Heart left ventricle (tissue), 16 donors: ENCODE results near the gene TIGD4. TPM values are rescaled to one million over a fixed set of nuclear protein-coding genes. Genes with fewer than 3 reads are reported as not detected.

Experiments used
- ATAC-seq, 4 donors: fragments of 200-7000 bp; cut with Tn5 transposase; one replicate each; pipeline ENCODE4 v1.9.1; 2020 to 2022; ENCODE audit warnings: moderate library complexity in 4 of 4, mild to moderate bottlenecking in 3 of 4, moderate number of reproducible peaks in 1 of 4
- DNase-seq, 5 donors: peaks; one replicate each; pipeline ENCODE4 v3.0.0-alpha.2; 2020
- H3K27ac ChIP-seq, 12 donors: fragments of 200-600 bp; sonication (generic) in 4 of 12; one replicate each; pipeline versions ENCODE4 v1.5.0 to v1.8.0; 2016 to 2022; ENCODE audit warnings: mild to moderate bottlenecking in 2 of 12
- H3K27me3 ChIP-seq, 9 donors: fragments of 200-600 bp; sonication (generic) in 2 of 9; one replicate each; pipeline versions ENCODE4 v1.5.1 to v1.8.0; 2016 to 2022; ENCODE audit warnings: mild to moderate bottlenecking in 3 of 9
- H3K36me3 ChIP-seq, 9 donors: fragments of 200-600 bp; sonication (generic) in 2 of 9; one replicate each; pipeline versions ENCODE4 v1.5.0 to v1.8.0; 2018 to 2022; ENCODE audit warnings: mild to moderate bottlenecking in 2 of 9
- H3K4me1 ChIP-seq, 12 donors: fragments of 200-600 bp; sonication (generic) in 4 of 12; one replicate each; pipeline versions ENCODE4 v1.5.0 to v1.8.0; 2016 to 2022; ENCODE audit warnings: mild to moderate bottlenecking in 3 of 12
- H3K4me3 ChIP-seq, 12 donors: fragments of 200-600 bp; sonication (generic) in 4 of 12; one replicate each; pipeline versions ENCODE4 v1.5.0 to v1.8.0; 2017 to 2022; ENCODE audit warnings: mild to moderate bottlenecking in 9 of 12, moderate library complexity in 4 of 12
- H3K9me3 ChIP-seq, 12 donors: fragments of 200-600 bp; sonication (generic) in 4 of 12; one replicate each; pipeline versions ENCODE4 v1.5.0 to v1.8.0; 2016 to 2022; ENCODE audit warnings: mild to moderate bottlenecking in 1 of 12
- CTCF ChIP-seq, 12 donors: fragments of 200-600 bp; sonication (generic) in 4 of 12; IDR thresholded peaks; one replicate each; pipeline versions ENCODE4 v1.5.0 to v1.8.0; 2018 to 2022; ENCODE audit warnings: antibody characterized with exemption in 12 of 12, mild to moderate bottlenecking in 5 of 12
- POLR2A ChIP-seq, 2 donors: fragments of 450-650 bp; IDR thresholded peaks; one replicate each; pipeline ENCODE4 v1.6.1; 2017; ENCODE audit warnings: antibody characterized with exemption in 2 of 2, mild to moderate bottlenecking in 2 of 2, moderate library complexity in 2 of 2
- WGBS, 4 donors: extraction: QIAGEN DNeasy Blood & Tissue Kit in 2 of 4; methylation state at CpG; one replicate each; pipeline versions ENCODE4 v1.1.5 to v1.1.7; 2013 to 2018; 5-methylcytosine and 5-hydroxymethylcytosine counted together
- intact Hi-C, 10 donors: fragments of 100-400 bp; cut with DNase I; formaldehyde crosslinking; loops; one replicate each; pipeline versions ENCODE4 v1.11.1 to v1.14.2; 2022
- polyA plus RNA-seq, 2 donors: library from polyadenylated mRNA; stranded (reverse); fragments of 200-250 nt; gene quantifications; one replicate each; pipeline ENCODE4 v1.2.3, GENCODE V29; 2013
- total RNA-seq, 9 donors: library from RNA; depleted of rRNA in 2 of 9; stranded (reverse); fragments of >200 nt in 2 of 9; fragmentation: NEBNext Ultra II Directional in 3 of 9; extraction: Animal tissue kit (Norgen Biotek cat#: 25700) in 3 of 9; gene quantifications; one replicate each; pipeline versions ENCODE4 v1.1.0 to v1.2.4, GENCODE V29; 2016 to 2023
- donor health status: ischemic (EF 13 %, LVEDD 7.1; RV severe dilation, severe dysfunction).
- donor health status: healthy with polysubstance abuse.
- donor health status: DM: no; HTN: yes; CAD: no.
- donor health status: DM: no; HTN: no; CAD: no.
- donor health status: ischemic (EF 25% LVEDD 6.9; RV normal size, moderate dysfunction).
- donor health status: ischemic (EF 25% LVEDD 5.7; RV mildly dilated, moderate dysfunction).
- donor health status: healthy.
- donor health status: DM: yes; HTN: yes; CAD: no.
- donor health status: ischemic (EF 35%, LVEDD 5.7; RV mildly dilated, moderate dysfunction).
- donor health status: nonischemic (EF 11% LVEDD 7.7; RV severe dilation, severe dysfunction).
- donor health status: DM: yes; HTN: yes; CAD: no.
- donor health status: PGD.
- donor health status: ischemic (EF 29% LVEDD 5.4; RV normal size, mild dysfunction).
- donor health status: nonischemic (EF 23%, LVEDD 6.1; RV moderate dilation, normal function).

Gene TIGD4
- total and polyA plus RNA-seq, 11 donors: 0.15 to 0.50 (median 0.32) TPM; not detected in 1

- DNase-seq: no peak
- intact Hi-C loops: no loop called here
- WGBS, 4 donors: 93 to 95% (median 94%) methylated on average over 3 of the region's 3 CpGs
- no peak overlapping the region for H3K27ac ChIP-seq
- no peaks in the 10 kb centered on the region for H3K36me3 ChIP-seq
- no peak for ATAC-seq
- H3K4me1 ChIP-seq: peaks cover 0 to 22% (median 6%) of the 10 kb centered on the region in 12 donors
- H3K9me3 ChIP-seq: no peaks in the 10 kb centered on the region
- TF ChIP-seq CTCF (IDR thresholded peaks at IDR 0.05) (no peak), POLR2A (IDR thresholded peaks at IDR 0.05) (no peak)
- H3K27me3 ChIP-seq: no peaks in the 10 kb centered on the region
- H3K4me3 ChIP-seq: no peak overlapping the region
Measured at GRCh38 chr4:152806501-152807125, 27.1 kb upstream of the TIGD4 start.

- WGBS, 4 donors: 85 to 87% (median 86%) methylated on average over 2 of the region's 2 CpGs
- no peak for ATAC-seq
- intact Hi-C loops: no loop called here
- DNase-seq: no peak
- Histone ChIP-seq H3K9me3 (no peaks in the 10 kb centered on the region), H3K4me1 (peaks cover 0 to 22% (median 7%) of the 10 kb centered on the region in 12 donors), H3K36me3 (no peaks in the 10 kb centered on the region), H3K4me3 (no peak overlapping the region), H3K27me3 (no peaks in the 10 kb centered on the region), H3K27ac (peak overlapping the region in 1 of 12 donors; percentile 19)
- TF ChIP-seq POLR2A (IDR thresholded peaks at IDR 0.05): no peak
- TF ChIP-seq CTCF (IDR thresholded peaks at IDR 0.05): no peak
Measured at GRCh38 chr4:152805818-152806217, 26.3 kb upstream of the TIGD4 start.

- WGBS, 4 donors: 94 to 98% (median 97%) methylated on average over 2 of the region's 2 CpGs
Measured at GRCh38 chr4:152805071-152805650, 25.6 kb upstream of the TIGD4 start.

More at GRCh38 chr4:152805071-152805650, 25.6 kb upstream of the TIGD4 start:
- DNase-seq (no peak), ATAC-seq (no peak)
- H3K27ac ChIP-seq: no peak overlapping the region
- TF ChIP-seq CTCF (IDR thresholded peaks at IDR 0.05): no peak
- TF ChIP-seq POLR2A (IDR thresholded peaks at IDR 0.05): no peak
- H3K4me1 ChIP-seq: peaks cover 0 to 22% (median 7%) of the 10 kb centered on the region in 12 donors
- H3K4me3 ChIP-seq: no peak overlapping the region
- no peaks in the 10 kb centered on the region for H3K27me3 ChIP-seq
- intact Hi-C loops: no loop called here
- no peaks in the 10 kb centered on the region for H3K9me3 ChIP-seq
- H3K36me3 ChIP-seq: no peaks in the 10 kb centered on the region
